Naive thymus-derived CD4-positive, alpha-beta T cell (primary cell): ENCODE results near the gene DNASE1L1. TPM values are rescaled to one million over a fixed set of nuclear protein-coding genes. Genes with fewer than 3 reads are reported as not detected.

Experiments
- ATAC-seq: fragments of 150-1000 bp; cut with Tn5 transposase; 2 replicates; pipeline ENCODE4 v1.10.0; 2021; ENCODE audit warnings: mild to moderate bottlenecking, moderate library complexity
- CTCF ChIA-PET: fragments of 350-600 bp; sonication (Branson Sonifier 250); formaldehyde crosslinking; loops from one replicate; lab custom pipeline; 2021; ENCODE audit warnings: antibody characterized with exemption; lab: Charles Lee
- POLR2A ChIA-PET: fragments of 350-600 bp; sonication (Branson Sonifier 250); formaldehyde crosslinking; loops from one replicate; lab custom pipeline; 2021; ENCODE audit warnings: antibody characterized with exemption, inconsistent platforms; lab: Charles Lee
- DNase-seq, 9 donors: peaks; one replicate each; pipeline versions ENCODE4 v3.0.0 to v3.0.0-alpha.2; 2020 to 2022; ENCODE audit warnings: mixed read lengths in 1 of 9
- H3K27ac ChIP-seq: one replicate; pipeline ENCODE4 v1.7.0; 2013; ENCODE audit warnings: mild to moderate bottlenecking, low read depth, low read length, moderate library complexity
- H3K27me3 ChIP-seq, 2 donors: one replicate each; pipeline ENCODE4 v1.7.0; 2013; ENCODE audit warnings: low read length in 2 of 2, mild to moderate bottlenecking in 2 of 2, moderate library complexity in 2 of 2; ENCODE audit not compliant: control insufficient read depth in 2 of 2, insufficient read depth in 2 of 2
- H3K36me3 ChIP-seq, 3 experiments: 1 replicate in 2 of 3; 2 replicates in 1 of 3; pipeline ENCODE4 v1.7.0; 2013; ENCODE audit warnings: low read length in 3 of 3, mild to moderate bottlenecking in 3 of 3, moderate library complexity in 1 of 3; ENCODE audit not compliant: insufficient read depth in 3 of 3, control insufficient read depth in 2 of 3
- H3K4me1 ChIP-seq, 2 donors: one replicate each; pipeline ENCODE4 v1.7.0; 2013; ENCODE audit warnings: low read length in 2 of 2, mild to moderate bottlenecking in 2 of 2, moderate library complexity in 1 of 2; ENCODE audit not compliant: control insufficient read depth in 2 of 2, insufficient read depth in 2 of 2
- H3K4me3 ChIP-seq: 2 replicates; pipeline ENCODE4 v1.7.0; 2013; ENCODE audit warnings: mild to moderate bottlenecking, low read length
- H3K9me3 ChIP-seq, 3 experiments: 1 replicate in 2 of 3; 2 replicates in 1 of 3; pipeline ENCODE4 v1.7.0; 2013; ENCODE audit warnings: low read length in 3 of 3; ENCODE audit not compliant: control insufficient read depth in 2 of 3
- H3K27ac Mint-ChIP-seq, 9 donors: one replicate each; pipeline ENCODE4 v1.8.0; 2020 to 2022; ENCODE audit warnings: mixed read lengths in 9 of 9, mild to moderate bottlenecking in 8 of 9, moderate library complexity in 5 of 9, inconsistent platforms in 2 of 9
- H3K27me3 Mint-ChIP-seq, 5 donors: one replicate each; pipeline ENCODE4 v1.8.0; 2021 to 2022; ENCODE audit warnings: mixed read lengths in 5 of 5, mild to moderate bottlenecking in 1 of 5
- H3K36me3 Mint-ChIP-seq, 5 donors: one replicate each; pipeline ENCODE4 v1.8.0; 2020 to 2022; ENCODE audit warnings: mixed read lengths in 5 of 5, mild to moderate bottlenecking in 3 of 5, inconsistent platforms in 1 of 5
- H3K4me1 Mint-ChIP-seq, 7 donors: one replicate each; pipeline ENCODE4 v1.8.0; 2020 to 2022; ENCODE audit warnings: mixed read lengths in 7 of 7, mild to moderate bottlenecking in 3 of 7, inconsistent platforms in 1 of 7
- H3K4me3 Mint-ChIP-seq, 10 donors: one replicate each; pipeline ENCODE4 v1.8.0; 2020 to 2022; ENCODE audit warnings: mild to moderate bottlenecking in 10 of 10, mixed read lengths in 10 of 10, moderate library complexity in 6 of 10, inconsistent platforms in 2 of 10
- H3K9me3 Mint-ChIP-seq, 11 donors: one replicate each; pipeline ENCODE4 v1.8.0; 2020 to 2022; ENCODE audit warnings: mixed read lengths in 11 of 11, mild to moderate bottlenecking in 4 of 11, inconsistent platforms in 1 of 11, moderate library complexity in 1 of 11
- intact Hi-C, 2 donors: fragments of 100-400 bp; cut with micrococcal nuclease; formaldehyde crosslinking; loops; one replicate each; pipeline ENCODE4 v1.15.1; 2023
- polyA plus RNA-seq, 2 donors: library from polyadenylated mRNA; unstranded; fragments of 300-500 nt; fragmentation: Illumina TruSeq; gene quantifications; one replicate each; pipeline ENCODE4 v1.2.3, GENCODE V29; 2021
- total RNA-seq, 6 experiments: library from RNA in 5 of 6; stranded (reverse) in 5 of 6; gene quantifications; 1 replicate in 5 of 6; 2 replicates in 1 of 6; pipeline ENCODE4 v1.2.3 and lab custom pipeline; 2021 to 2026

The DNASE1L1 gene
- total and polyA plus RNA-seq, 7 experiments from 2014 or later, result 11.1 to 31.1 (median 19.6) TPM

- H3K4me1 ChIP-seq, result peaks cover 6% of the 10 kb centered on the region in 2 donors
- H3K4me3 ChIP-seq, result no peak overlapping the region
- peaks cover 0 to 42% (median 0%) of the 10 kb centered on the region in 3 experiments for H3K36me3 ChIP-seq
- DNase-seq (no peak), ATAC-seq (no peak)
- peaks cover 0 to 6% (median 3%) of the 10 kb centered on the region in 7 donors for H3K4me1 Mint-ChIP-seq
- ChIA-PET POLR2A (no interaction called here), CTCF (no interaction called here)
- H3K9me3 Mint-ChIP-seq, result peaks cover 0 to 4% (median 0%) of the 10 kb centered on the region in 11 donors
- no peaks in the 10 kb centered on the region for H3K27me3 ChIP-seq
- peaks cover 0 to 11% (median 0%) of the 10 kb centered on the region in 5 donors for H3K36me3 Mint-ChIP-seq
- H3K4me3 Mint-ChIP-seq, result no peak overlapping the region
- no peaks in the 10 kb centered on the region for H3K9me3 ChIP-seq
- intact Hi-C loops, result no loop called here
- H3K27me3 Mint-ChIP-seq, result no peaks in the 10 kb centered on the region
- H3K27ac Mint-ChIP-seq, result no peak overlapping the region
- H3K27ac ChIP-seq, result no peak overlapping the region
Observed at GRCh38 chrX:154449618-154450017, 40.6 kb upstream of the DNASE1L1 start.

- Mint-ChIP-seq H3K9me3 (peaks cover 0 to 4% (median 0%) of the 10 kb centered on the region in 11 donors), H3K4me1 (peaks cover 0 to 7% (median 5%) of the 10 kb centered on the region in 7 donors), H3K27ac (no peak overlapping the region), H3K4me3 (no peak overlapping the region), H3K27me3 (no peaks in the 10 kb centered on the region), H3K36me3 (peaks cover 0 to 7% (median 0%) of the 10 kb centered on the region in 5 donors)
- peaks cover 6 to 10% of the 10 kb centered on the region in 2 donors for H3K4me1 ChIP-seq
- H3K4me3 ChIP-seq, result no peak overlapping the region
- intact Hi-C loops, result no loop called here
- ChIA-PET POLR2A (no interaction called here), CTCF (no interaction called here)
- H3K27ac ChIP-seq, result no peak overlapping the region
- ATAC-seq, result no peak
- no peaks in the 10 kb centered on the region for H3K9me3 ChIP-seq
- H3K27me3 ChIP-seq, result no peaks in the 10 kb centered on the region
- peaks cover 0 to 42% (median 0%) of the 10 kb centered on the region in 3 experiments for H3K36me3 ChIP-seq
- DNase-seq, result no peak
Observed at GRCh38 chrX:154448484-154448883, 39.4 kb upstream of the DNASE1L1 start.

GRCh38 chrX:154446430-154446829, 37.4 kb upstream of the DNASE1L1 start:
- H3K27me3 Mint-ChIP-seq, result no peaks in the 10 kb centered on the region
- H3K4me1 ChIP-seq, result peaks cover 6 to 14% of the 10 kb centered on the region in 2 donors
- POLR2A ChIA-PET, result interaction anchor here (1.7 to 4.1 kb wide), 3 partner anchors 40 to 49 kb away, joined by 7 to 11 read pairs (median 8); partner anchors contain the start of genes RPL10, SLC10A3 and UBL4A
- CTCF ChIA-PET, result no interaction called here
- ATAC-seq (no peak), DNase-seq (no peak)
- no peaks in the 10 kb centered on the region for H3K9me3 ChIP-seq
- H3K4me3 Mint-ChIP-seq, result no peak overlapping the region
- no peaks in the 10 kb centered on the region for H3K27me3 ChIP-seq
- no peak overlapping the region for H3K4me3 ChIP-seq
- peaks cover 0 to 17% (median 10%) of the 10 kb centered on the region in 7 donors for H3K4me1 Mint-ChIP-seq
- peaks cover 0 to 48% (median 0%) of the 10 kb centered on the region in 3 experiments for H3K36me3 ChIP-seq
- H3K27ac Mint-ChIP-seq, result peak overlapping the region in 1 of 9 donors; percentile 55
- H3K27ac ChIP-seq, result no peak overlapping the region
- H3K9me3 Mint-ChIP-seq, result peaks cover 0 to 4% (median 0%) of the 10 kb centered on the region in 11 donors
- intact Hi-C loops, result no loop called here
- H3K36me3 Mint-ChIP-seq, result peaks cover 0 to 6% (median 0%) of the 10 kb centered on the region in 5 donors

GRCh38 chrX:154445776-154446175, 36.7 kb upstream of the DNASE1L1 start:
- Histone ChIP-seq H3K4me3 (no peak overlapping the region), H3K27me3 (no peaks in the 10 kb centered on the region), H3K36me3 (peaks cover 0 to 45% (median 0%) of the 10 kb centered on the region in 3 experiments), H3K4me1 (peaks cover 6 to 14% of the 10 kb centered on the region in 2 donors), H3K27ac (no peak overlapping the region), H3K9me3 (no peaks in the 10 kb centered on the region)
- ChIA-PET CTCF (no interaction called here), POLR2A (interaction anchor here (1.2 to 4.1 kb wide), 5 partner anchors 11 to 48 kb away, joined by 3 to 11 read pairs (median 7); partner anchors contain the start of genes RPL10, SLC10A3 and UBL4A)
- ATAC-seq (no peak), DNase-seq (no peak)
- Mint-ChIP-seq H3K4me3 (peak overlapping the region in 3 of 10 donors; percentile 19 to 84 (median 57)), H3K9me3 (peaks cover 0 to 4% (median 0%) of the 10 kb centered on the region in 11 donors), H3K27ac (peak overlapping the region in 2 of 9 donors; percentile 19 to 55), H3K36me3 (peaks cover 0 to 6% (median 0%) of the 10 kb centered on the region in 5 donors), H3K4me1 (peaks cover 0 to 22% (median 10%) of the 10 kb centered on the region in 7 donors), H3K27me3 (no peaks in the 10 kb centered on the region)
- intact Hi-C loops, result no loop called here

- CTCF ChIA-PET, result no interaction called here
- peaks cover 0 to 3% (median 0%) of the 10 kb centered on the region in 11 donors for H3K9me3 Mint-ChIP-seq
- peaks cover 0 to 29% (median 10%) of the 10 kb centered on the region in 7 donors for H3K4me1 Mint-ChIP-seq
- intact Hi-C loops, result loop anchor here (1.0 to 5.0 kb wide), 2 partner anchors 12 to 32 kb away; partner anchors contain the start of gene LAGE3 (in 1 of the 2)
- DNase-seq, result no peak
- peak overlapping the region in 3 of 9 donors; percentile 31 to 48 (median 38) for H3K27ac Mint-ChIP-seq
- H3K36me3 Mint-ChIP-seq, result peaks cover 0 to 6% (median 0%) of the 10 kb centered on the region in 5 donors
- Histone ChIP-seq H3K9me3 (no peaks in the 10 kb centered on the region), H3K27me3 (no peaks in the 10 kb centered on the region), H3K36me3 (peaks cover 0 to 40% (median 0%) of the 10 kb centered on the region in 3 experiments), H3K4me3 (peak overlapping the region; percentile 55), H3K4me1 (peaks cover 6 to 14% of the 10 kb centered on the region in 2 donors), H3K27ac (peak overlapping the region; percentile 74)
- no peak for ATAC-seq
- POLR2A ChIA-PET, result interaction anchor here (0.7 to 4.1 kb wide), 7 partner anchors 10 to 518 kb away, joined by 3 to 11 read pairs (median 3); partner anchors contain the start of genes RPL10, SLC10A3 and UBL4A
- H3K27me3 Mint-ChIP-seq, result no peaks in the 10 kb centered on the region
- H3K4me3 Mint-ChIP-seq, result peak overlapping the region in 6 of 10 donors; percentile 4 to 84 (median 48)
Observed at GRCh38 chrX:154444755-154445246, 35.7 kb upstream of the DNASE1L1 start.

- Histone ChIP-seq H3K27ac (peak within 1 kb of the TSS; percentile 74), H3K27me3 (no peaks in the 10 kb centered on the region), H3K4me1 (peaks cover 6 to 14% of the 10 kb centered on the region in 2 donors), H3K4me3 (peak within 1 kb of the TSS; percentile 55), H3K36me3 (peaks cover 0 to 34% (median 0%) of the 10 kb centered on the region in 3 experiments), H3K9me3 (no peaks in the 10 kb centered on the region)
- POLR2A ChIA-PET, result interaction anchor here (0.5 to 4.1 kb wide), 8 partner anchors 15 to 47 kb away, joined by 3 to 11 read pairs (median 4); partner anchors contain the start of genes ATP6AP1, RPL10, SLC10A3 and UBL4A
- H3K4me1 Mint-ChIP-seq, result peaks cover 0 to 29% (median 10%) of the 10 kb centered on the region in 7 donors
- DNase-seq (peak; percentile 38 to 81 (median 53)), ATAC-seq (peak; percentile 91)
- peaks cover 0 to 3% (median 0%) of the 10 kb centered on the region in 11 donors for H3K9me3 Mint-ChIP-seq
- H3K4me3 Mint-ChIP-seq, result peak within 1 kb of the TSS; percentile 53 to 84 (median 78)
- H3K27ac Mint-ChIP-seq, result peak within 1 kb of the TSS in 6 of 9 donors; percentile 71 to 88 (median 78)
- CTCF ChIA-PET, result no interaction called here
- H3K36me3 Mint-ChIP-seq, result peaks cover 0 to 6% (median 0%) of the 10 kb centered on the region in 5 donors
- no peaks in the 10 kb centered on the region for H3K27me3 Mint-ChIP-seq
- intact Hi-C loops, result loop anchor here (1.0 to 5.0 kb wide), 3 partner anchors 13 to 33 kb away; partner anchors contain the start of gene LAGE3 (in 1 of the 2)
Observed at GRCh38 chrX:154443992-154444754, 35.1 kb upstream of the DNASE1L1 start, which contains the start of gene FAM50A. Gene FAM50A (plus strand): TSS chrX:154444141. CDS start chrX:154444236, 95 bp downstream.
